Rectal smooth muscle tissue (tissue), 1 donor: ENCODE results near the gene RABGAP1L.

Source experiments
- H3K27ac ChIP-seq: one replicate; pipeline ENCODE4 v1.7.0; 2013; ENCODE audit warnings: low read depth, low read length, inconsistent platforms
- H3K27me3 ChIP-seq: one replicate; pipeline ENCODE4 v1.7.0; 2013; ENCODE audit warnings: low read length; ENCODE audit not compliant: control insufficient read depth, insufficient read depth
- H3K36me3 ChIP-seq: one replicate; pipeline ENCODE4 v1.7.0; 2013; ENCODE audit warnings: low read length; ENCODE audit not compliant: control insufficient read depth, insufficient read depth
- H3K4me1 ChIP-seq: one replicate; pipeline ENCODE4 v1.7.0; 2013; ENCODE audit warnings: low read length; ENCODE audit not compliant: control insufficient read depth, insufficient read depth
- H3K4me3 ChIP-seq: one replicate; pipeline ENCODE4 v1.7.0; 2013; ENCODE audit warnings: low read length
- H3K9ac ChIP-seq: one replicate; pipeline ENCODE4 v1.7.0; 2013; ENCODE audit warnings: low read length

Gene RABGAP1L

DNA sequence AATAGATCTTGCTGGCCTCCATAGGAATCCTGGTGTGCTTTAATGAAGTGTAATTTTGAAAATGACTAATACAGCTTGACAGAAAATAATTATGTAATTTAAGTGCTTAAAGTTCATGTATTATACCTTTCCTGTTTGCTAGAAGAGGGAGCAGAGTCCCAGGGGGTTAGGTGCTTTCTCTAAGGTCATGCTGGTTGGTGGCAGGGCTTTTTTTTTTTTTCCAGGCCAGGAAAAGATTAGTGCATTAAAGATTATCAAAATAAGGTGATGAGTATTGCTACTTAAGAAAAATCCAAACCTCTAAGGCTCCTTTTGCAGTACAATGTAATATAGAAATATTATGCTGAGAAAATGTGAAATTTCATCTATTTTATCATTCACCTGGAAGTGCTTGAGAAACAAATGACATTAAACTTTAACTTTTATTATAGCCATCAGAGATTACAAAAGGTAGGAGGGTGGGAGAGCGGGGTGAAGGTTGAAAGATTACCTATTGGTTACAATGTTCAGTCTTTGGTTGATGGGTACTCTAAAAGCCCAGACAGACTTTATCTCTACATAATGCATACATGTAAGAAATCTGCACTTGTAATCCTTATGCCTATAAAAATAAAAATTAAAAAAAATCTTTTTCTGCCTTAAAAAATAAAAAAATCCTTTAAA lies 110.8 kb downstream of the RABGAP1L start:
- H3K27ac ChIP-seq = no peak overlapping the region

GRCh38 chr1:174273190-174273589 lies 113.9 kb downstream of the RABGAP1L start:
- no peaks in the 10 kb centered on the region for H3K36me3 ChIP-seq
- H3K4me3 ChIP-seq = no peak overlapping the region
- H3K27ac ChIP-seq = no peak overlapping the region
- H3K9ac ChIP-seq = no peak overlapping the region
- H3K27me3 ChIP-seq = no peaks in the 10 kb centered on the region
- H3K4me1 ChIP-seq = no peaks in the 10 kb centered on the region

More for the DNA sequence above, 110.8 kb downstream of the RABGAP1L start:
- no peak overlapping the region for H3K4me3 ChIP-seq
- H3K4me1 ChIP-seq = no peaks in the 10 kb centered on the region
- no peaks in the 10 kb centered on the region for H3K27me3 ChIP-seq
- no peak overlapping the region for H3K9ac ChIP-seq
- no peaks in the 10 kb centered on the region for H3K36me3 ChIP-seq

DNA sequence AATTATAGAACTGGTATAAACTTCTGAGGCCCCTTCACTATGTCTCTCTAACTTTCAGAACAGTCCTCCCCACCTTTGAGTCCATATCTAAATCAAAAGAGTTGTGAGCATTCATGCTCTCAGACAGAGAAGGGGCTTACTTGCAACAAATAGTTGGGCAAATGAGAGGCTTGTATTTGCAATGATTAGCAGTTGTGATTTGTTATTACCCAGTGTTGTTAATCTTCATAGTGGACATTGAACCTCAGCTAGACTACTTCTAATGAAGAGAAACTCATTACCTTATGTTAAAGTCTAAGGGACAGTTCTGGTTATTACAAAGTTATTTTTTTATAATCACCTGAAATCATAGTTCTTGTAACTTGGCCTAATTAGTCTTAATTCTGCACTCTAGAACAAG lies 114.5 kb downstream of the RABGAP1L start:
- Histone ChIP-seq H3K27ac (no peak overlapping the region), H3K36me3 (no peaks in the 10 kb centered on the region), H3K4me3 (no peak overlapping the region), H3K9ac (no peak overlapping the region), H3K27me3 (no peaks in the 10 kb centered on the region), H3K4me1 (no peaks in the 10 kb centered on the region)

GRCh38 chr1:174274452-174274851 lies 115.1 kb downstream of the RABGAP1L start:
- no peaks in the 10 kb centered on the region for H3K4me1 ChIP-seq
- no peak overlapping the region for H3K4me3 ChIP-seq
- no peak overlapping the region for H3K27ac ChIP-seq
- no peak overlapping the region for H3K9ac ChIP-seq
- H3K36me3 ChIP-seq = no peaks in the 10 kb centered on the region
- H3K27me3 ChIP-seq = no peaks in the 10 kb centered on the region

DNA sequence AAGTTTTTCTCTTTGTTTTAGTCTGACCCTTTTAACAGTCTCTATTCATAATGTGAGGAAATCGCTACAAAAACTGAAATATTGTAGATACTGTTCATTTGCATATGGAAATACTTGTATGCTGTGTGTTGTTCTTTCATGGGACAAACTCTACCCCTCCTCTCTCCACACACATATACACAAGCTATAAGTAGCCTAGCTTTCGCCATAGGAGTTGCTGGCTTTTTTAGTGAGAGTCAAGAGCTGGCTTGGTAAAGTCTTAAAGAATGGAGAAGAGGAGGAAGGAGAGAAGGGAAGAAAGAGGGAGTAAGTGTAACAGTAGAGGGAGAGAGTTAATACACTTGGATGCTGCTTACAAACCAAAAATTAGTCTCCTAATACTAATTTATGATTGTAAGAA lies 115.6 kb downstream of the RABGAP1L start:
- H3K27ac ChIP-seq = no peak overlapping the region
- H3K27me3 ChIP-seq = no peaks in the 10 kb centered on the region
- H3K4me1 ChIP-seq = no peaks in the 10 kb centered on the region
- H3K9ac ChIP-seq = no peak overlapping the region
- no peak overlapping the region for H3K4me3 ChIP-seq
- H3K36me3 ChIP-seq = no peaks in the 10 kb centered on the region

GRCh38 chr1:174276087-174276486 lies 116.8 kb downstream of the RABGAP1L start:
- Histone ChIP-seq H3K4me1 (no peaks in the 10 kb centered on the region), H3K27me3 (no peaks in the 10 kb centered on the region), H3K4me3 (no peak overlapping the region), H3K27ac (no peak overlapping the region), H3K36me3 (no peaks in the 10 kb centered on the region), H3K9ac (no peak overlapping the region)

DNA sequence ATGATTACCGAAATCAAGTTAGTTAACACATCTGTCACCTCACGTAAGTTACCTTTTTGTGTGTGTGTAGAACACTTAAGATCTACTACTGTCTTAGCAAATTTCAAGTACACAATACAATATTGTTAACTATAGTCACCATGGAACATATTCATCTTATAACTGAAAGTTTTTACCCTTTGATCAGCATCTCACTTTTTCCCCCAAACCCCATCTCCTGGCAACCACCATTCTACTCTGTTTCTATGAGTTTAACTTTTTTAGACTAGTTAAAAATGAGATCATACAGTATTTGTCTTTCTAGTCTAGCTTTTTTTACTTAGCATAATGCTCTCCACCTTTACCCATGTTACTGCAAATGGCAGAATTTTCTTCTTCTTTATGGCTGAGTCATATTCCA lies 124.7 kb downstream of the RABGAP1L start:
- Histone ChIP-seq H3K4me1 (no peaks in the 10 kb centered on the region), H3K27ac (no peak overlapping the region), H3K27me3 (no peaks in the 10 kb centered on the region), H3K9ac (no peak overlapping the region), H3K4me3 (no peak overlapping the region), H3K36me3 (no peaks in the 10 kb centered on the region)

DNA sequence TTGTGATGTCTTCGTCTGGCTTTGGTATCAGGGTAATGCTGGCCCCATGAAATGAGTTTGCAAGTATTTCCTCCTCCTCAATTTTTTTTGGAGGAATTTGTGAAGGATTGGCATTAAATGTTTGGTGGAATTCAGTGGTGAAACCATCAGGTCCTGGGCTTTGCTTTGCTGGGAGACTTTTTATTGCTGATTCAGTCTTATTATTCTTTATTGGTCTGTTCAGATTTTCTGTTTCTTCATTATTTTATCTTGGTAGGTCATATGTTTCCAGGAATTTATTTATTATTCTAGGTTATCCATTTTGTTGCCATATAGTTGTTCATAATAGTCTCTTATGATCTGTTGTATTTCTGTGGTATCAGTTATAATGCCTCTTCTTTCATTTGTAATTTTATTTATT lies 126.7 kb downstream of the RABGAP1L start:
- Histone ChIP-seq H3K4me3 (no peak overlapping the region), H3K36me3 (no peaks in the 10 kb centered on the region), H3K9ac (no peak overlapping the region), H3K4me1 (no peaks in the 10 kb centered on the region), H3K27me3 (no peaks in the 10 kb centered on the region), H3K27ac (no peak overlapping the region)

GRCh38 chr1:174289644-174290310 lies 130.5 kb downstream of the RABGAP1L start:
- Histone ChIP-seq H3K27me3 (no peaks in the 10 kb centered on the region), H3K4me1 (no peaks in the 10 kb centered on the region), H3K27ac (no peak overlapping the region), H3K36me3 (no peaks in the 10 kb centered on the region), H3K4me3 (no peak overlapping the region), H3K9ac (no peak overlapping the region)

DNA sequence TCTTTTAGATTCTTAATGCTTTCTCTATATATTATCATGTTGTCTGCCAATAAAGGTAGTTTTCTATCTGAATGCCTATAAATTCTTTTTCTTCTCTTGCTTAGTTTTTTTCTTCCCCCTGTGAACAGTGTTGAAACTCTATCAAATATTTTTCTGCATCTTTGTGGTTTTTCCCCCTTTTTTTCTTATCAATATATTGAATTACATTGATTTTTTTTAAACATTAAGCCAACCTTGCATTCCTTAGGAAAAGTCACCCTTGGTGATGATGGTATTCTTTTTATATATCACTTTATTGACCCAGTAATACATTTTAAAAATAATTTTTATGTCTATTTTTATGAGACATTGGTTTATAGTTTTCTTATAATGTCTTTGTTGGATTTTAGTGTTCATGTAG lies 131.7 kb downstream of the RABGAP1L start:
- Histone ChIP-seq H3K9ac (no peak overlapping the region), H3K36me3 (no peaks in the 10 kb centered on the region), H3K4me1 (no peaks in the 10 kb centered on the region), H3K4me3 (no peak overlapping the region), H3K27ac (no peak overlapping the region), H3K27me3 (no peaks in the 10 kb centered on the region)

DNA sequence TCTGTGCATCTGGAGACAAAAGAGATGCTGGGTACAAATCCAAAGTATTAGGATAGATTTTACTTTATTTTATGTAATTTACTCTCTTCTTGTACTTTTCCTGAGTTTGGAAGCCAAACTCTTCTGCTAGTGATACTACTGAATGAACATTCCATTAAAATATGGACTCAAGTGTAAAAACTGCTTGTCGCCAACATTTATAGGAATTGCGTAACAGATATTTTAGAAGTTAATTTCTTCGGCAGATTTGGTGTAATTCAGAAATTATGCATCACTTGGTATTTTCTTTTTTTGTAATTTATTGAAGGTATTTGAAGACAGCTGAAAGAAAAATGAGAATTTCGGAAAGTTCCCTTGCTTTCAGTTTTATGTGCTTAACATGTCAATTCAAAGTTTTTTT lies 137.0 kb downstream of the RABGAP1L start:
- no peaks in the 10 kb centered on the region for H3K27me3 ChIP-seq
- H3K27ac ChIP-seq = no peak overlapping the region
- no peak overlapping the region for H3K9ac ChIP-seq
- no peak overlapping the region for H3K4me3 ChIP-seq
- no peaks in the 10 kb centered on the region for H3K36me3 ChIP-seq
- H3K4me1 ChIP-seq = no peaks in the 10 kb centered on the region

DNA sequence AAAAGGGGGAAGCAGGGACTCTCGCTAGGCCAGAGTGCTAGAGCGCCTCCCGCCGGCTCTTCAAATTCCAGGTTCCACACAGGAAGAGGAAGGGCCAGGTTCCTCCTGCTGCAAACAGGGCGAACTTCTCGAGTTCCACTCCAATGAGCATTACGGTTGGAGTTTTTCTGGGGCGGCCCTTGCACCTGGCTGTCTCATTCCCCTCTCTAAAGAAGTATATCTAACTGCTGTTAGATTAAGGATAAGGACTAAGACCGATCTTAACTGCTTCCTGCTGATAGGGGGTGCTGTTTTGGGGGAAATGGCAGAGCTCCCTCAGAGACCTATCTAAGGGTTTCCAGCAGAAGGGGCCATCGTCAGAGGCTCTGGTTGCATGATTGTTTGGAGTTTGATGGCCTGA lies 138.0 kb downstream of the RABGAP1L start:
- H3K27ac ChIP-seq = no peak overlapping the region
- no peak overlapping the region for H3K4me3 ChIP-seq
- H3K4me1 ChIP-seq = no peaks in the 10 kb centered on the region
- no peaks in the 10 kb centered on the region for H3K27me3 ChIP-seq
- no peaks in the 10 kb centered on the region for H3K36me3 ChIP-seq
- H3K9ac ChIP-seq = no peak overlapping the region
